Stimulated activated CD4-positive, alpha-beta T cell treated with anti-CD3 and anti-CD28 coated beads, Interleukin-1b, Interleukin-23, amount 100 ng/mL, for 24 hours (primary cell): ENCODE data around the gene WDR46.
"Not testable (repeated sequence)": the region's sequence is repeated elsewhere in the genome, so short reads cannot be mapped to it uniquely, and the experiment has no call there.

Experiments used
- DNase-seq, 4 experiments: peaks; one replicate each; pipeline ENCODE4 v3.0.0-alpha.2; 2020; ENCODE audit warnings: low read depth in 4 of 4, low spot score in 1 of 4

WDR46 gene

GRCh38 chr6:33271468-33272274 lies 17.4 kb downstream of the WDR46 start, which contains the start of the genes RPS18 and VPS52:
Gene RPS18, plus strand, starts transcription at chr6:33272075. Its CDS starts 45 bp downstream, at chr6:33272120.
Gene VPS52, minus strand, starts transcription at chr6:33271876. Its CDS starts 201 bp downstream, at chr6:33271675.
- peak; percentile 71 to 79 (median 76) for DNase-seq

GRCh38 chr6:33271117-33271467 lies 17.9 kb downstream of the WDR46 start:
- DNase-seq: no peak

DNA sequence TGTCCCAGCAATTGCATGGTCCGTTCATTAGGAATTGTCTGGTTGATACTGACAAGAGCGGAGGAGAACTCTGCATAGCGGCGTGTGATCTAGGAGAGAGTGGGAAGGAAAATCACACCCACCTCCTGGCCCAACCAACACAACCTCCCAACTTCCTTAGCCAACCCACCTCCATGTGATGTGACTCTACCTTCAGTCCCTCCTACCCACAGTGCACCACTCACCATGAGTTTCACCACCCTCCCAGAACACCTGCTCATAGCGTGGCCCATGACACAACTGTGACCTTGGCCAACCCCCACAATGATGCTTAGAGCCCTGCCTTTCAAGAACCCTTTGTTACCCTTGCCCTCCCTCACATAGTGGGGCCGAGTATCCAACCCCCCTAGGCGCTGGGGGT lies 25.0 kb downstream of the WDR46 start:
- DNase-seq: no peak

- not testable (repeated sequence) for DNase-seq
Measured at GRCh38 chr6:33262490-33262889, 26.5 kb downstream of the WDR46 start.

- DNase-seq: no peak
Measured at GRCh38 chr6:33259032-33259431, 30.0 kb downstream of the WDR46 start.

GRCh38 chr6:33254591-33254990 lies 34.4 kb downstream of the WDR46 start:
- DNase-seq: no peak

DNA sequence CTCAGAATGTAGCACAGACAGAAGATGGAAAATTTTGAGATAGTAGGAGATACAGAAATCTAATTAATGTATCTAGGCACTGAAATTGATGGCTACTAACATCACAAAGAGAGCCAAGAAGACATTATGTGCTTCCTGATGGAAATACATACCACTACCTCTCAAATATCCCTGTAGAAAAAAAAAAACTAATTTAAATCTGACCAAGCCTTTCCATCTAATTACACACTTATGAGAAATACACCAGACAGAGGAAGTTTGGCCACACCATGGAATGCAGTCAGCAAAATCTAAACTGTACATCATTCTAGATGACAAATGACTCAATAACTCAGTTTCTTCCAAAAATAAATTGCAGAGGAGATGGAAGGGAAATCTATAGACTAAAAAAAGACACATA lies 36.3 kb downstream of the WDR46 start:
- DNase-seq: no peak

DNA sequence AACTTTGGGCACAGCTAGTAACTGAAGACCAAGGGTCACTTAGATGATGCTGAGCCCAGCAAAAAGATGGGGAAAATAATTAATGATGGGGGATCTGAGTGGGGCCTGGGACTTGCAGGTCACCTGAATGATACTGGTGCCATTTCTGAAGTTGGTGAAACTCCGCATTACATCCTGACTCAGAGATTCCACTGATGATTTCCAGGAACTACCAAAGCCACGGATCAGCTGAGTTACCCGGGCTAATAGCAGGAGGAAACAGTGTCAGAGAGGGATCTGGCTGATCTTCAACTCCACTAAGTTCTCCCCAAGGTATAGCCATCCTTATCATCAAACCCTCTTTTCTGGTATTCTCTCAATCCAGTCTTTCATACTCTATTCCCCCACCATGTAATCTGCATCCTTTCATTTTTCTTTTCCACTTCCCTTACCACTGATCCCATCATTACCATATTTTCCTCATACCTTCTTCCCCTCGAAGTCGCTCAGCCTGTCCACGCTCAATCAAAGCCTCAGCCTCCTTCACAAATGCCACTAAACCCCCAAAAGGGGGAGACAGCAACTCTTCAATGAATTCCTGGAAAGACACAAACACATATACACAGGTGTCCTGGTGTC lies 37.5 kb downstream of the WDR46 start:
- no peak for DNase-seq

- DNase-seq: no peak
Measured at GRCh38 chr6:33250731-33251130, 38.3 kb downstream of the WDR46 start.

DNA sequence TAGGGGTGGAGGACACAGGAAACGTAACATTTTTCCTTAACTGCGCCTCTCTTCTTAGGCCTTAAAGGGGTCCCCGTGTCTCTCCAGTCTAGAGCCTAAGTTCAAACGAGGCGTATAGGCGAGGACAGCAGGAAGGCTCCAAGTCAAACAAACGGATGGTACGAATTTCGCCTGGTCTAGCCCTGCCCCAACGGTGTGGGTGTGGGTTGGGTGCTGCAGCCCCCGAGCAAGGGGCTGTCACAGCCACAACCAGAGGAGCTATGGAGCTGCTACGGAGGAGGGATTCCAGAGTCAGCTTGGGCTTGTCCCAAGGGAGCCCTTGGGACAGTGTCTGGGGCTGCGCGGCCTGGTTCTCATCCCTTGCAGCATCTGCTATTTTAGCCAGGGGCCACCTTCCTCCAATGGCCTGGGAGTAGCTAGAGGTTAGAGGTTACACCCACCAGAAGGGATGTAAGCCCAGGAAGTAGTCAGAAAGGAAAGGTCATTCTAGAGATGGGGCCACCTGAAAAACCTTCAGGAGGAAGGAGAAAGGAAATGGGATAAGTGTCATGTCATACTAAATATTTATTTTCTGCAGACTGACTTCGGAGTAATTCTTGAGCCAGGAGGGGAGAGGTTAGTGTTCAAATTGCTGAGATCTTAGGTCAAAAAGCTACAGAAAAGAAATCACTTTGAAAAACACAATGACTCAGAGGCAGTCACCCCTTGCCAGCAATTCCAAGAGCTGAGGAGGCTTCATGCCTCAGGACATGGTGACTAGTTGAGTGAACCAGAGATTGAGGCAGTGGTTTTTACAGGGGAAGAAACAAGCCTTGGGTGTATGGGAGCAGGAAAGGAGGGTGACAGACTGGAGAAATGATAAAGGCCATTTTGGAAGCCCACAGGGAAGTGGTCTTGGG lies 39.1 kb downstream of the WDR46 start:
- DNase-seq: no peak

DNA sequence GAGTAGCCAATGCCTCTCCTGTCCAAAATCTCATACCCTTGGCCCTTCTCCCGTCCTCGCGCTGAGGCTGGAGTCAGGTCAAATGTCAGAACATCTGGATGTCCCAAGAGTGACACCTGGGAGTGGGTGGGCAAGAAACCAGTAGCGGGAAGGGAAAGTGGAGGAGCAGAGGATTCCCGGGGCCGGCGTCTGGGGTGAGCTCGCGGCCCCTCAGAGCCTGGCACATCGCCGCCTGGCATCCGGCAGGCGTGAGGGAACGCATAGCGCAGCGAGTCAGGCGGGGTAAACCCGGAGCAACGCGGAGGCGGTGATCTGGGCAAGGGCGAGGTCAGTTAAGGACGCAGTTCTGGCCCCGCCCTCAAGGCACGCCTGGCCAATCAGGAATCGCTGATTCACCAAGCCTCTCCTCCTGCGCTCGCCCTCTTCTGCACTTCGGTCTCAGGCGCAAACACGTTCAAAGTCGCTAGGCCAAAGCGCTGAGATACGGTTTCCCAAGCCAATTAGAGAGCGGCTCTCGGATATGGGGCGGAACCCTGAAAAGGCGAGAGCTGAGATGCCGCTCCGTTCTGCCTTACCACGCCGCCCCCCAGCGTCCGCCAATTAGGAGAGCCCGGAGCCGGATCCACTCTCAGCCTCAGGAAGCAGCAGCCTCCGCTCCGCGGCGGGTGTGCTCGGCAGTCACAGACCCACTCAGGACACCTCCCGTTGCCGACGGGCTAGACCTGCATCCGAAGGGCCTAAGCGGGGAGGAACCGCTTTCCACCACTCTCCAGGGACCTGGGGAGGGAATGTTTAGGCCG lies 39.9 kb downstream of the WDR46 start:
- DNase-seq: peak; percentile 84 to 96 (median 86)

- DNase-seq: peak in 1 of 4 experiments; percentile 24
Measured at GRCh38 chr6:33248643-33248931, 40.5 kb downstream of the WDR46 start.

GRCh38 chr6:33247977-33248642 lies 40.9 kb downstream of the WDR46 start:
- peak; percentile 79 to 91 (median 86) for DNase-seq

DNA sequence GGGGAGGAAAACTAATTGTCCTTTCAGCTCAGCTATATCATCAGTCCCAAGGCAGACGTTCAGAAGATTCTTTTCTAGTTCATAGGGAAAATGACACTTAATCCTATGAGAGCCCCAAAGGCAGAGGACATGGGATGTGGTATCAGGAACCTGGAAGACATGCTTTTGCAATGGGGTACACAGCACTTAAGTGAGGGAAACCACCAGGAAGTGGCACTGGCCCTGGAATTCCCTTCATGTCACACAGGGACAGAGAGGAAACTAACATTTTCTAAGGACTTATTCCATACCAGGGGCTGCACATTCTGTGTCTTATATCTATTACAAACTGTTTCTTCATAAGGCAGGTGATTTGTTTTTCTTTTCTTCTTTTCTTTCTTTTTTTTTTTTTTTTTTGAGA lies 45.6 kb downstream of the WDR46 start:
- no peak for DNase-seq

DNA sequence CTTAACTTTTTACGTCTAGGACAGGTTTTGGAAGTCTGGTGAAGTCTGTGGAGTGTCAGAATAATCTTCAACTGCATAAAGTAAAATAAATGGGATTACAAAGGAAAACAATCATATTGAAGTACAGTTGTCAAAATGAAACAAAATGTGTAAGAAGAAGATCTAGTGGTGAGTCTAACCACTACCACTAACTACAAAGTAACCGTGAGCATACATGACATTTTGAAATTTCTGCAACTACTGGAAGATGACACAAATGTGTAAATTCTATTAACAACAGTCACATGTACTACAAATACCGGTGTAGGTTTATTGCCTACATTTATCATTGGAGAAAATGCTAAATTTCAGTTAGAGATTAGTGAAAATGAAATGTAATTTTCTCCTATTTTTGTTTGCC lies 47.1 kb downstream of the WDR46 start:
- DNase-seq: no peak

DNA sequence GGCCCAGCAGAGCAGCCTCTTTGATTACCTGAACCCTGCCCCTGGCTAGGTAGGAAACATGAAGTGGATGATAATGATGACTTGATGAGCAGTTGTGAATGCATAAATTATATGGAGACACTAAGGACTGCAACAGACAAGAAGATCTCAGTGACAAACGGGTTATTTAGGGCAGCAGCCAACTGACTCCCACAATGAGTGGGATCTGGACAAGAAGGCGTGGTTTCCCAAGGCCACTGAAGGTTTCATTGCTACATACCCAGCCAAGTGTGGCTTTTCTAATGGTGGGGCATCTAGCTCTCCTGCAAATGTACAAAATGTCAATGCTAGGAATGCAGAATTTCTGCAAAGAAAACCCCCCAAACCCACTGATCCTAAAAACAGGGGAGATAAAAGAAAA lies 51.3 kb downstream of the WDR46 start:
- DNase-seq: no peak

- DNase-seq: no peak
Measured at GRCh38 chr6:33236852-33237251, 52.2 kb downstream of the WDR46 start.

- DNase-seq: no peak
Measured at GRCh38 chr6:33236328-33236727, 52.7 kb downstream of the WDR46 start.

- DNase-seq: no peak
Measured at GRCh38 chr6:33235221-33235634, 53.8 kb downstream of the WDR46 start.
